Measurements from ENCODE around the gene NEK11.
"Not testable (repeated sequence)": the region's sequence is repeated elsewhere in the genome, so short reads cannot be mapped to it uniquely, and the experiment has no call there.

The NEK11 gene

GRCh38 chr3:131306242-131306641 is 279.6 kb downstream of the NEK11 start:
- DNase-seq: no peak

GRCh38 chr3:131314318-131314717 is 287.6 kb downstream of the NEK11 start:
- no peak for DNase-seq

GRCh38 chr3:131315162-131315561 is 288.5 kb downstream of the NEK11 start:
- no peak for DNase-seq

DNA sequence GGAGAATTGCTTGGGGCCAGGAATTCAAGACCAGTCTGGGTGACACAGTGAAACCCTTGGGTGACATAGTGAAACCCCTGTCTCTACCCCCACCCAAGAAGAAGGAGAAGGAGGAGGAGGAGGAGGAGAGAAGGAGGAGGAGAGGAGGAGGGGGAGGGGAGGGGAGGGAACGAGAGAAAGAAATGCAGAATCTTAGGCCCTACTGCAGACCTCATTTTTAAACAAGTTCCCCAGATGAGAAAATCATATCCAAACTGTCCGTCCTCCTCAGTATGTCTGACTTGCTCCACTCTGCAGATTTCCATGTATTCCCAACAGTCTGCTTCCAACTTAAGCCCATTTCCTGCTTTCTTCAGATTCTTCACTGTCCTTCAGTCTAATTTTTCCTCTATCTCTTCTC is 291.0 kb downstream of the NEK11 start:
- no peak for DNase-seq

- DNase-seq: no peak
Observed at GRCh38 chr3:131323014-131323413, 296.3 kb downstream of the NEK11 start.

DNA sequence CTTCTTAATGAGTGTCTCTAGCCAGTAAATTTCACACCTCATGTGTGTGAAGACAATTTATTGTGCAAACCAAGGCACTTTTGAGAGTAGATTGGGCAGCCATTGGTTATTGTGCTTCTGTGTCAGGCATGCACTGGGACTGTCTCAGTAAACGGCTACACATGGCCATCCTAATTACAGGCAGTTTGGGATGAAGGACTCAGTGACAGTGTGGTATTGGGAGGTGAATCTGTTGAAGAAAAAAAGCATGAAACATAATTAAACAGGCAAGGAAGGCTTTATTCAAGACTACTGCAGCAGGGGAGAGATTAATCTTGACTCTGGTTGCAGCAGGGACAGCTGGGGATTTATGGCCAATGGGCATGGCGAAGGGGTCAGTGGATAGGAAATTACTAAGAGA is 297.1 kb downstream of the NEK11 start:
- no peak for DNase-seq

- DNase-seq: no peak
Observed at GRCh38 chr3:131324923-131325322, 298.2 kb downstream of the NEK11 start.

DNA sequence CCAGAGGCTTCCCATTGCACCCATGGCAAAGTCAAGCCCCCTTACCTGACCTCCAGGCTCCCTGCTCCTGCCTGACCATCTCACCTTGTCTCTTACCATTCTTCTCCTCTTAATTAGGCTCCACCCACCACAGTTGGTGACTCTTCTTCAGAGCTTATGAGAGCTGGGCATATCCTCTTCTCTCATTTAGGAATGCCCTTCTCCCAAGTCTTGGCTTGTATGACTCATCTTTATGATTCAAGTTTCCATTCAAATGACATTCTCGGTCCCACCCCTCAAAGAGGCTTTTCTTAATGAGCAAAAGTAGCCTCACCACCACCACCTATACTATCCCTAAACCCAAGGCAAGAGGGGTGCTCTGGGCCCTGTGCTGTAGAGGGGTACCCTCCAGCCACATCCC is 299.6 kb downstream of the NEK11 start:
- DNase-seq: no peak

- no peak for DNase-seq
Observed at GRCh38 chr3:131328721-131329120, 302.0 kb downstream of the NEK11 start.

DNA sequence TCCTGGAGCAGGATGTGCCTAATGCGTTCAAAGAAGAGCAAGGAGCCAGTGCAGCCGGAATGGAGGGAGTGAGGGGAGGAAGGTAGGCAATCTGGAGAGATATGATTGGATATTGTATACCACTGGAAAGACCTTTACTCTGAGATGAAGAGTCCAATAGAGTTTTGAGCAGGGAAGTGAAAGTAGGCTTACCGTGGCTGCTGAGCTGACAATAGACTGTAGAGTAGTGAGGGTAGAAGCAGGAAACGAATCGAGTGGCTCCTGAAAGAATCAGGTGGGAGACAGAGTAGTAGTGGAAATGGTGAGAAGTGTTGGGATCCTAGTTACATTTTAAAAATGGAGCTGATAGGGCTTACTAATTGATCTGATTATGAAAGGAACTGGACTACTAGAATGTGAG is 303.1 kb downstream of the NEK11 start:
- DNase-seq: no peak

DNA sequence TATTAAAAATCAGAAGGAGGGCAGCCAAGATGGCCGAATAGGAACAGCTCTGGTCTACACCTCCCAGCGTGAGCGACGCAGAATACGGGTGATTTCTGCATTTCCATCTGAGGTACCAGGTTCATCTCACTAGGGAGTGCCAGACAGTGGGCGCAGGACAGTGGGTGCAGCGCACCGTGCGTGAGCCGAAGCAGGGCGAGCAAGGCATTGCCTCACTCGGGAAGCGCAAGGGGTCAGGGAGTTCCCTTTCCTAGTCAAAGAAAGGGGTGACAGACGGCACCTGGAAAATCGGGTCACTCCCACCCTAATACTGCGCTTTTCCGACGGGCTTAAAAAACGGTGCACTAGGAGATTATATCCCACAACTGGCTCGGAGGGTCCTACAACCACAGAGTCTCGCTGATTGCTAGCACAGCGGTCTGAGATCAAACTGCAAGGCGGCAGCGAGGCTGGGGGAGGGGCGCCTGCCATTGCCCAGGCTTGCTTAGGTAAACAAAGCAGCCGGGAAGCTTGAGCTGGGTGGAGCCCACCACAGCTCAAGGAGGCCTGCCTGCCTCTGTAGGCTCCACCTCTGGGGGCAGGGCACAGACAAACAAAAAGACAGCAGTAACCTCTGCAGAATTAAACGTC is 304.9 kb downstream of the NEK11 start:
- not testable (repeated sequence) for DNase-seq

GRCh38 chr3:131338948-131339640 is 312.4 kb downstream of the NEK11 start:
- peak in 1 of 4 experiments; percentile 7 for DNase-seq

DNA sequence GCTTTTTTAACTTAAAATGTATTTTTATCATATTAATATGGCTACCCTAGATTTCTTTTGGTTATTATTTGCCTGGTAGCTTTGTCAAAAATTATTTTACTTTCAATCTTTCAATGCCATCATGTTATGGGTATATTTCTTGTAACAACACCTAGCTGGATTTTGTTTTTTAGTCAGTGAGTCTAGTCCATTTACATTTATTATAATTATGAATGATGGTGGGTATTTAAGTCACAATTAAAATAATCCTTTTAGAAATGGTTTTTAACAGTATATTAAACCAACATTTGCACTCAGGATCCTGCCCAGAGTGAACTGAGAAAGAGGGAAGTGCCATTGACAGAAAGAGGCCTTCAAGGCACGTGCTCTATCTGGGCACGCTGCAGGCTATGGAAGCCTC is 315.1 kb downstream of the NEK11 start:
- DNase-seq: no peak

DNA sequence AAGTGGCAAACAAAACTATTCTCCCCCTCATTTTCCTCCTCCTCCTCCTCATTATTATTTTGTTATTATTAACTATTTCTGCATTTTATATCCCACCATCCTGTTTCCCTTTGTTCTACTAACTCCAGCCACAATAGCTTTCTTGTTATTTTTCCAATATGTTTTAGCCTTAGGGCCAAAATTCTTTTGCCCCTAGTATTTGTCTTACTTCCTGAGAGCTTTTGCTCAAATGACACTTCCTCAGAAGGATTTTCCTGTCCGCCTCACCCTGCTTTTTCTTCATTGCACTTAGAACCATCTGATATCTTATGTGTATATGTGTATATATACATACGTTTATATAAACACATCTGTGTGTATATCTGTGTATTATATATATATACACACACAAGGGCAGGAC is 322.2 kb downstream of the NEK11 start:
- DNase-seq: no peak

DNA sequence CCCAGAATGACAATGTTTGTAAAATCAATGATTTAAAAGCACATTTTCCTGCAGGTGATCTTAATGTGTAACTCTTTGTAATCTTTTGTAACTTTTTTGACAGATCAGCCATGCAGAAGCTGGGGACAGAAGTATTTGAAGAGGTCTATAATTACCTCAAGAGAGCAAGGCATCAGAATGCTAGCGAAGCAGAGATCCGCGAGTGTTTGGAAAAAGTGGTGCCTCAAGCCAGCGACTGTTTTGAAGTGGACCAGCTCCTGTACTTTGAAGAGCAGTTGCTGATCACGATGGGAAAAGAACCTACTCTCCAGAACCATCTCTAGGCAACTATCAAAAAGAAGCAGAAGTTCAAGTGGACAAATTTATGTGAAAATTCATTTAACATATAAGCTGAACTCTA is 322.8 kb downstream of the NEK11 start:
- no peak for DNase-seq

DNA sequence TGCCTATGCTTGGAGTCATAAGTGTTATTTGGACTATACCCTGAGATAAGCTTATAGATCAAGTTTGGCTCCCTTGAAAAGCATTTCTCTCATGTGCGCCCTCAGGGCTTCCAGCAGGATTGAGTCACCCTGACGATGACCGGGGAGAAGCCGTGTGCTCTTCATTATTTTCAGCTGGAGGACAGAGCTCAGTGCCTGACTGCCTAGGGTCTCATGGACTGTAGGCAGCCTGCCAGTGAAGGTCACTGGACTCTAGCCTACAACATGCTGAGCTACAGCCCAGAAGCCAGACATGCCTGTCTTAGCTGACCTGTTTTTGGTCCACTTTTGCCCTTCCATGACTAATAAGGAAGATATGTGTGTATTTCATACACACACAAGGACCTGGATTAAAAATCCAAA is 323.3 kb downstream of the NEK11 start:
- no peak for DNase-seq

DNA sequence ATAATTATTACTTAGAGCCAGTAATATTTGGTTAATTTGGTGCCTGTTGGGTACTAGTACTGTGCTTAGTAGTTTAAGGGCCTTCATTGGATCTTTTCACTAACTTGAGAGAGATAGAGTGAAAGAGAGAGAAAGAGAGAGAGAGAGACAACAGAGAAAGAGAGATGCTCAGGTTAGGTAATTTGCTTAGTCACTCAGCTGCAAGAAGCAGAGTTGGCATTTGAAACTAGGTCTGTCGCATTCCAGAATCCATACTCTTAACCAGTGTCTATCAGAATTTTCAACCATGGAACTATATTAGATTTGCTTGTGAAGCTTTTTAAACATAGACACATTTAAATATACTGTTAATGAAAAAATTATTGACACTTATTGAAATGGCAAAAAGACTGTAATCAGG is 323.8 kb downstream of the NEK11 start:
- no peak for DNase-seq

GRCh38 chr3:131353016-131353877 is 326.6 kb downstream of the NEK11 start:
- no peak for DNase-seq

DNA sequence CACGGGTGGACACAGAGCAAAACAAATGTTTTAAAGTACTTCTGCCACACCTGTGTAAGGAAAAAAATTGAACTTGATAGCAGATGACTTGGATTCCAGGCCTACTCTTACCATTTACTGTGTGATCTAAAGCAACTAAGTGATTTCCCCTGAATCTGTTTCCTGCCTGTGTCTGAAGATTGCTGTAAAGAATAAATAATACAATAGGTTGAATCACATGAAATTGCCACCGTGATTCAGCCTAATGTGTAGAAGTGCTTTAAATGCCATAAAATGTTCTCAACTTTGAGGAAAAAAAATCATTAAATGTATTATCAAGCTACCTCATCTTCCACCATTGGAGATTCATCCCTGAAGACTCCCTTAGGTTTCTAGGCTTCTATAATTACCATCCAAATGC is 327.3 kb downstream of the NEK11 start:
- no peak for DNase-seq

GRCh38 chr3:131356006-131356595 is 329.4 kb downstream of the NEK11 start:
- DNase-seq: no peak

GRCh38 chr3:131357275-131357674 is 330.6 kb downstream of the NEK11 start:
- DNase-seq: no peak

- DNase-seq: no peak
Observed at GRCh38 chr3:131360191-131360755, 333.6 kb downstream of the NEK11 start.

- DNase-seq: peak; percentile 79 to 89 (median 83)
Observed at GRCh38 chr3:131361066-131361463, 334.4 kb downstream of the NEK11 start.

All from suppressor macrophage (primary cell).